Coronary artery (tissue), 2 donors: Measurements from ENCODE around the gene TMEM176A.

Experiments used
- DNase-seq: peaks from one replicate; pipeline ENCODE4 v3.0.0-alpha.2; 2017; ENCODE audit warnings: low spot score
- H3K27ac ChIP-seq, 2 donors: fragments of 200-600 bp; sonication (generic); one replicate each; pipeline ENCODE4 v1.5.1; 2016 to 2019
- H3K4me3 ChIP-seq: fragments of 200-600 bp; sonication (generic); 2 replicates; pipeline ENCODE4 v1.5.1; 2016; ENCODE audit warnings: mild to moderate bottlenecking, moderate library complexity
- CTCF ChIP-seq: fragments of 200-600 bp; sonication (generic); IDR thresholded peaks from one replicate; pipeline ENCODE4 v1.5.1; 2019; ENCODE audit warnings: antibody characterized with exemption

TMEM176A gene

GRCh38 chr7:150820148-150820547 lies 19.6 kb downstream of the TMEM176A start:
- TF ChIP-seq CTCF, result no peak
- Histone ChIP-seq H3K4me3 (no peak overlapping the region), H3K27ac (no peak overlapping the region)
- DNase-seq, result no peak

GRCh38 chr7:150820578-150821198 lies 20.1 kb downstream of the TMEM176A start:
- TF ChIP-seq CTCF, result no peak
- H3K4me3 ChIP-seq, result no peak overlapping the region
- no peak overlapping the region for H3K27ac ChIP-seq
- DNase-seq, result no peak

GRCh38 chr7:150823043-150823442 lies 22.5 kb downstream of the TMEM176A start:
- H3K4me3 ChIP-seq, result no peak overlapping the region
- H3K27ac ChIP-seq, result no peak overlapping the region
- no peak for TF ChIP-seq CTCF
- DNase-seq, result no peak

- H3K27ac ChIP-seq, result no peak overlapping the region
- no peak for DNase-seq
- no peak for TF ChIP-seq CTCF
- H3K4me3 ChIP-seq, result no peak overlapping the region
These were observed 23.0 kb downstream of the TMEM176A start for GRCh38 chr7:150823484-150824126.

GRCh38 chr7:150824379-150825177 lies 24.0 kb downstream of the TMEM176A start:
- peak; percentile 47 for DNase-seq
- no peak for TF ChIP-seq CTCF
- Histone ChIP-seq H3K4me3 (no peak overlapping the region), H3K27ac (no peak overlapping the region)

GRCh38 chr7:150826061-150826849 lies 25.7 kb downstream of the TMEM176A start:
- H3K4me3 ChIP-seq, result no peak overlapping the region
- H3K27ac ChIP-seq, result no peak overlapping the region
- TF ChIP-seq CTCF, result no peak
- DNase-seq, result peak; percentile 28
